Skeletal muscle satellite cell (primary cell): Measurements from ENCODE around the gene FMN2.
"Not testable (repeated sequence)": the region's sequence is repeated elsewhere in the genome, so short reads cannot be mapped to it uniquely, and the experiment has no call there.

ENCODE experiments used
- H3K27me3 ChIP-seq: 2 replicates; pipeline ENCODE4 v1.7.0; 2013; ENCODE audit warnings: low read length; ENCODE audit not compliant: control insufficient read depth, insufficient read depth
- H3K36me3 ChIP-seq: 2 replicates; pipeline ENCODE4 v1.7.0; 2013; ENCODE audit warnings: mild to moderate bottlenecking, control low read depth, low read length; ENCODE audit not compliant: insufficient read depth
- H3K4me1 ChIP-seq: 2 replicates; pipeline ENCODE4 v1.7.0; 2013; ENCODE audit warnings: low read length; ENCODE audit not compliant: control insufficient read depth, insufficient read depth
- H3K4me2 ChIP-seq: 2 replicates; pipeline ENCODE4 v1.7.0; 2013; ENCODE audit warnings: mild to moderate bottlenecking, low read length
- H3K4me3 ChIP-seq: 2 replicates; pipeline ENCODE4 v1.7.0; 2013; ENCODE audit warnings: low read length
- H3K9ac ChIP-seq: 2 replicates; pipeline ENCODE4 v1.7.0; 2013; ENCODE audit warnings: mild to moderate bottlenecking, low read depth, low read length, moderate library complexity
- H3K9me3 ChIP-seq: replicated peaks from 2 replicates; pipeline ENCODE4 v1.7.0; 2013; ENCODE audit warnings: mild to moderate bottlenecking, control low read depth, low read length

The FMN2 gene

DNA sequence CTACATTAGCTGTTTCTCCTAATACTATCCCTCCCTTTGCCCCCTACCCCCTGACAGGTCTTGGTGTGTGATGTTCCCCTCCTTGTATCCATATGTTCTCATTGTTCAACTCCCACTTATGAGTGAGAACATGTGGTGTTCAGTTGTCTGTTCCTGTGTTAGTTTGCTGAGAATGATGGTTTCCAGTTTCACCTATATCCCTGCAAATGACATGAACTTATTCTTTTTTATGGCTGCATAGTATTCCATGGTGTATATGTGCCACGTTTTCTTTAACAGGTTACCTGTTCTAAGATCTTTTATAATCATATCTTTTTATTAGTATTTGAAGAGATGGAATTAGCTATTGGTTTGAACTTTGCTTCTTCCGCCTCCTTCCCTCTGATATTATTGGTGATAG, 172.8 kb downstream of the FMN2 start:
- H3K4me2 ChIP-seq: not testable (repeated sequence)

DNA sequence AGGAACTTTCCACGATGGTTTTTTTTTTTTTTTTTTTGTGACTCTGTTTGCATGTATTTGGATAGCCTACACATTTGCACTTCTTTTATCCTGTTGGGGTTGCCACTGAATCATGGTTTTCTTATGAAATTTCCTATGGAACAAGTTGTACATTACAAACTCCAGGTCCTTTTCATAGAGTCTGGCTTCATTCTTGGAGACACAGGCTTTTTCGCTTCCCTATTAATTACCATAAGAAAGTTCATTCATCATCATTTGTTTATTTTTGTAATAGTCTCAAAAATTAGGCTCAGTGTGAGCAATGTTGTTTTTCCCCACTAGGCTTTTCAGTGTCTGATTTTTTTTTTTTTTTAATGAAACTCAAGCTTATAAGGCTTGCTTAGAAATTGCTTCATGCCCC, 179.4 kb downstream of the FMN2 start:
- Histone ChIP-seq H3K4me1 (peaks cover 3% of the 10 kb centered on the region), H3K4me2 (no peak overlapping the region), H3K4me3 (no peak overlapping the region), H3K27me3 (no peaks in the 10 kb centered on the region), H3K36me3 (peaks cover 4% of the 10 kb centered on the region), H3K9ac (no peak overlapping the region), H3K9me3 (no peaks in the 10 kb centered on the region)

More for the DNA sequence above, 172.8 kb downstream of the FMN2 start:
- H3K27me3 ChIP-seq, H3K9ac ChIP-seq, H3K9me3 ChIP-seq, H3K36me3 ChIP-seq, H3K4me3 ChIP-seq: not testable (repeated sequence)
- H3K4me1 ChIP-seq: peaks cover 19% of the 10 kb centered on the region

DNA sequence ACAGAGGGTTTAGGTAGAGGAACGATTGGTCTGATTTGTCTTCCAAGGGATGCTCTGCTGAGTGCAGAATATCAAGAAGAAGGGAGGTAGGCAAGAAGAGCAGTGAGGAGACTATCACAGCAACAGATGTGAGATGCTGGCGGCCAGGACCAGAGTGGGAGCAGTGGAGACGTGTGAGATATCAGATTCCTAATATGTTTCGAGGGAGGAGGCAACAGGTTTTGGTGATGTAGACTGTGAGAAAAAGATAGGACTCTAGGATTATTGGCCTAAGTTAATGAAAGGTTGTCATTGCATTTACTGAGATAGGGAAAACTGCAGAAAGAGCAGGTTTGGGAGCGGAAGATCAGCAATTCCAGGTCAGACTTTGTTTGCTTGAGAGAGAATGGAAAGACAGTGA, 182.9 kb downstream of the FMN2 start:
- H3K4me3 ChIP-seq: no peak overlapping the region
- peaks cover 4% of the 10 kb centered on the region for H3K36me3 ChIP-seq
- H3K9me3 ChIP-seq: no peaks in the 10 kb centered on the region
- H3K9ac ChIP-seq: no peak overlapping the region
- H3K4me2 ChIP-seq: no peak overlapping the region
- H3K4me1 ChIP-seq: peaks cover 3% of the 10 kb centered on the region
- H3K27me3 ChIP-seq: no peaks in the 10 kb centered on the region

DNA sequence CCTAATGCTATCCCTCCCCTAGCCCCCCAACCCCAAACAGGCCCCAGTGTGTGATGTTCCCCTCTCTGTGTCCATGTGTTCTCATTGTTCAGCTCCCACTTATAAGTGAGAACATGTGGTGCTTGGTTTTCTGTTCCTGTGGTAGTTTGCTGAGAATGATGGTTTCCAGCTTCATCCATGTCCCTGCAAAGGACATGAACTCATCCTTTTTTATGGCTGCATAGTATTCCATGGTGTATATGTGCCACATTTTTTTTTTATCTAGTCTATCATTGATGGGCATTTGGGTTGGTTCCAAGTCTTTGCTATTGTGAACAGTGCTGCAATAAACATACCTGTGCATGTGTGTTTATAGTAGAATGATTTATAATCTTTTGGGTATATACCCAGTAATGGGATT, 183.5 kb downstream of the FMN2 start:
- not testable (repeated sequence) for H3K36me3 ChIP-seq, H3K4me3 ChIP-seq, H3K9ac ChIP-seq, H3K27me3 ChIP-seq, H3K4me1 ChIP-seq, H3K9me3 ChIP-seq, H3K4me2 ChIP-seq

DNA sequence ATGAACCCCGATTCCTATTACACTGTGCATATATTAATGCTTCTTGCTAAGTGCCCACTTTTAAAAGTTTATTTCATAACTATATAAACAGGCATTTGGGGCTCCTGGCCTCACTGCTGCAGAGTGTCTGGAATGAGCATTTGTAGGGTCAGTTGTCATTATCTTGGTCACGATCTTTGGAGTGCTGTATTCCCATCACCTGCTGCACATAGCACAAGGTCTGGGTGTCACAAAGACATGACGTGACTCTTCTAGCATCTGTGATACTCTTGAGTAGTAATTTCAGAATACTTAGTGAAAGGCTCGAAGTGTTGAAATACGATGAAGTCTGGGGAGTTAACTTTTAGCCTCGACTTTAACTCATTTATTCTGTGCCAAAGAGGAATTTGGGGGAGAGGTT, 186.4 kb downstream of the FMN2 start:
- Histone ChIP-seq H3K4me1 (no peaks in the 10 kb centered on the region), H3K9me3 (no peaks in the 10 kb centered on the region), H3K9ac (no peak overlapping the region), H3K27me3 (no peaks in the 10 kb centered on the region), H3K36me3 (no peaks in the 10 kb centered on the region), H3K4me2 (no peak overlapping the region), H3K4me3 (no peak overlapping the region)

DNA sequence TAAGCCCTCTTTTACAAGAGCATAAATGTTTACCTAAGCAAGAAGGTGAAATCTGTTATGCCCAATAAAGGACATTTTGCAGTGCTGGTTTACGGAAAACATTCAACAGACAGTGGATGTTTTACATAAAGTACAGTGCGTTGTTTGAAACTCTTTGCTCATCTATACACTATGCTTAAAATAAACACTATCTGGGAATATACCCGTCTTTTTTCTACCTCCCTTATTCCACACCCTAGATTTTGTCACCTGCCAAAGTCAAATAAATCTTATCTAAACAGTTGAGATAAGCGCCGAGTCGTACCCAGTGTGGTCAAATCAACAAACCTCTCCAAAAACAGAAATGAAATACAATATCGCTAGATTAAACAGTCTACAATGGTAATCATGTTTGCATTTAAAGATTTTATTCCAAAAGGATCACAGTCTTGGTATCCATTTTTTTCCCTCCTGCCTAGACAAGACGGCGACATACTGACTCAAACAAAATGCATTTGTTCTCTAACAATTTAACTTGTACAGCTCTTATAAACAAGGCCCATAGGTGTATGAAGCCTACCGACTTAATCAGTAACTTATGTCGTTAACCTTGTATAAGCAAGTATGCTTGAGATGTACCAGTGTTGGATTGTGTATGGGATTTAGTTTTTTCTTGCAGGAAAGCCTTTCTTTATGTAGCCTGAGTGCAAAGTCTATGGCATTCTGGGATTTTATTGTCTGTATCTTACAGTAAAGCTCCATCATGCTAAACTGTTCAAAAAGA, 189.1 kb downstream of the FMN2 start:
- no peak overlapping the region for H3K4me3 ChIP-seq
- H3K4me2 ChIP-seq: no peak overlapping the region
- H3K9ac ChIP-seq: no peak overlapping the region
- no peaks in the 10 kb centered on the region for H3K36me3 ChIP-seq
- peaks cover 12% of the 10 kb centered on the region for H3K4me1 ChIP-seq
- no peaks in the 10 kb centered on the region for H3K9me3 ChIP-seq
- H3K27me3 ChIP-seq: no peaks in the 10 kb centered on the region

DNA sequence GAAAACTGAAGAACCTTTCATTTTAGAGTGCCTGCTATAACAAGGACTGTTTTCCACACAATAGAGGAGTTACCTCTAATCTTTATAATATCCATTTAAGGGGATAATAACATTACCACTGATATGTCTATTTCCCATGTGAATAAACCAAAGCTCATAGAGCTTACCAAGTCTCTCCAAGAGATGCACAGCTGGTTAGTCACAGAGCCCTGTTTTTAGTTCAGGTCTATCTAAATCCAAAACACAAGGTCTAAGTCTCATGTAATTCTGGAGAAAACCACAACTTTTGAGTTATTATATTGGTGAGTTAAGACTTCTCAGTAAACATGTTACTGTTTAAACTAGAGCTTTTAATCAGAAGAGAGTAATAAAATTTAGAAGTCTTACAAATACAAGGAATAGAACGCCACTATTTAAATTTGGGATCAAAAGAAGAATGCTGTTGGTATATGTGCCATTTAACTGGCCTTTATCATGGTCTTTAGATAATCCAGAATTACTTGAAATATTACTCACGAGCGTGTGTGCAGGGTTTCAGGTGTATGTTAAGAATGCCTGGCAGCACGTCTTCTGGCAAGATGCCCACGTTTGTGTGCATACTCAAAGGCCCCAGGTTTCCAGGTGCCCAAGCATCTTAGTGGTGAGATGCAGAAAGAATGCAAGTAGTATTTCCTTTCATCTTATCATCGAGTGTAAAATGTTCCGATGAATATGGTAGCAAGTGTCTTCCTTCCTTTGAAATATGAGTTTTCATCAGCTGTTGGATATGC, 190.6 kb downstream of the FMN2 start:
- peaks cover 22% of the 10 kb centered on the region for H3K4me1 ChIP-seq
- no peak overlapping the region for H3K4me2 ChIP-seq
- H3K27me3 ChIP-seq: no peaks in the 10 kb centered on the region
- H3K4me3 ChIP-seq: no peak overlapping the region
- H3K9ac ChIP-seq: no peak overlapping the region
- H3K9me3 ChIP-seq: no peaks in the 10 kb centered on the region
- H3K36me3 ChIP-seq: no peaks in the 10 kb centered on the region

DNA sequence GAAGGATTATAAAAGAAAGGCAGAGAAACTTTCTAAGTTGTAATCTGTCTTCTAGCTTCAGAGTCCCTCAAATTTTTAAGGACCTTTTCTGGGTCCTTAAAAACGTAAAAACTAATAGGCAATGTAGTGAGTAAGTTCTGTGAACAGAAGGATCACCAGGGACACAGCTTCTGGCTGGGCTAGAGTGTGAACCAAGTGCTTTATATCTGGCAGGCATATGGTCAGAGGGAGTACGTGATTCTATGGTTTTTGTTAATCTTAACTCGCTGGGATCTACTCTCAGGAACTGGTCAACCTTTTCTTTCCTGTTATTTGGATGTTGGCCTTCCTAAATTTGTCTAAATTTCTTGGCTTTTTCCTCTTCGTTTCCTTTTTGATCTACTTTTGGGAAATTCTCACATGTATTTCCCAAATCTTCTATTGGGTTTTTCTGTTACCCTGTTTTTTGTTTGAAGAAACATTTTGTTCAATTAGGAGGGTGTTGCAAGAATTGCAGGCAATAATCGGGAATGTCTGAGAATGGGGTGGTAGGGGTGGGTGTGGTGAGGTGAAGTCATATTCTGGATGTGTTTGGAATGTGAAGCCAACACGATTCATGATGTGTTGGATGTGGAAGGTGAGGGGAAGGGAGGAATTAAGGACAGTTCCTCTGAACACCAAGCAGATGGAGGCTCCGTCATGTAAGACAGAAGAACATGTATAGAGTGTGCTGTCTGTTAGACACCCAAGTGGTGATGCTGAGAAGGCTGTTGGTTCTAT, 193.2 kb downstream of the FMN2 start:
- Histone ChIP-seq H3K9ac (peak overlapping the region; percentile 60), H3K4me2 (no peak overlapping the region), H3K4me1 (peaks cover 22% of the 10 kb centered on the region), H3K9me3 (no peaks in the 10 kb centered on the region), H3K4me3 (no peak overlapping the region), H3K27me3 (no peaks in the 10 kb centered on the region), H3K36me3 (peaks cover 8% of the 10 kb centered on the region)

DNA sequence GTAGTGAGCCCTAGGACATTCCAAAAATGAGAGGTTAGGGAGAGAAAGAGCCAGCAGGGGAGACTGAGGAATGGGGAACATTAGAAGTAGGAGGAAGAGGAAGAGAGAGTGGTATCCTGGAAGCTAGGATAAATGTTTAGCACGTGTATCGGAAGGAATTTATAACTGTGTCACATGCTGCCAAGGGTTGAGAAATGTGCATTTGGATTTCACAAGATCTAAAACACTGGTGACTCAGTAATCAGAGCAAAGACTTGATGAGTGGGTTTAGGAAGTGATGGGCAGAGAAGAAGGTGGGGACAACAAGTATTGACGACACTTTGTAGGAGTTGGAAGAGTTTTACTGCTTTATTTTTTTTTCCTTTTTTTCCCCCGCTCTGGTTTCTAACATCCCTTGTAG, 193.9 kb downstream of the FMN2 start:
- Histone ChIP-seq H3K4me2 (no peak overlapping the region), H3K9me3 (no peaks in the 10 kb centered on the region), H3K9ac (peak overlapping the region; percentile 60), H3K27me3 (no peaks in the 10 kb centered on the region), H3K4me1 (peaks cover 22% of the 10 kb centered on the region), H3K4me3 (no peak overlapping the region), H3K36me3 (peaks cover 8% of the 10 kb centered on the region)

DNA sequence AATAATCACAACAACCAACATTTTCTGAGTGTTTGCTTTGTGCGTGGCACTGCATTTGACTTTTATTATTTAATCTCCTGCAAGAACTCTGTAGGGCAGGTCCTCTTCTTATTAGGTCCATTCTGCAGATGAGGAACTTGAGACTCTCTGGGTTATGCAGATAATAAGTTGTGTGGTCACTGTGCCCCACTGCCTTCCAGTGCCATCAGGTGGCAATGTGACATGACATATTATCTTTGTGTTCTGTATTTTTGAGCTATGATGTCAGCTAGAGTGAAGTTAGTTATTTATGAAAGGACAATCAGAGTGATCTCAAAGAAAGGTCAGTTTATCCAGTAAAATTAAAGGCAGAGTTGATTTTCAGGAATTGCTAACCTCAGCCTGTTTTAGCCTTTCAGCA, 196.0 kb downstream of the FMN2 start:
- H3K36me3 ChIP-seq: peaks cover 8% of the 10 kb centered on the region
- no peak overlapping the region for H3K4me3 ChIP-seq
- no peak overlapping the region for H3K4me2 ChIP-seq
- no peaks in the 10 kb centered on the region for H3K27me3 ChIP-seq
- H3K9ac ChIP-seq: no peak overlapping the region
- H3K9me3 ChIP-seq: no peaks in the 10 kb centered on the region
- H3K4me1 ChIP-seq: peaks cover 22% of the 10 kb centered on the region

DNA sequence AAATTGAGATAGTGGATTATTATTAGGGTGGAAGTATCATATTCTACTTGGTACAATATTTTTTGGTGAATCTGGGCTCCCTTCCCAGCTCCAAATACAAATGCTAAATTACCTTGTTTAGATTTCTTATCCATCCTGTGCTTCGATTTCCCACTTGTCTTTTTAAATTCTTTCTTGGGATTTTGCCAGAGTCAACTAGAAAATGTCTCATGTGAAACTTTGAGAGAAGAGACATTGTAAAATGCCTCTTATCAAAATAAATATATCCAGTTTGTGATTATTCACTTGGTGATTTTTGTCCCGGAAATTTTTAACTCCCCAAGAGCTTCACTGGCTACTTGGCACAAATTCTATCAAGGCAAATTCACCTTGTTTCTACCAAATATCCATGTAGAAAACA, 202.0 kb downstream of the FMN2 start:
- H3K4me3 ChIP-seq: no peak overlapping the region
- H3K9me3 ChIP-seq: no peaks in the 10 kb centered on the region
- peaks cover 9% of the 10 kb centered on the region for H3K36me3 ChIP-seq
- no peaks in the 10 kb centered on the region for H3K27me3 ChIP-seq
- peak overlapping the region; percentile 32 for H3K9ac ChIP-seq
- peaks cover 20% of the 10 kb centered on the region for H3K4me1 ChIP-seq
- peak overlapping the region; percentile 28 for H3K4me2 ChIP-seq
